Heart left ventricle (tissue), 16 donors: ENCODE data around the gene MAFF. TPM values are rescaled to one million over a fixed set of nuclear protein-coding genes. Genes with fewer than 3 reads are reported as not detected.

Source experiments
- ATAC-seq, 4 donors: fragments of 200-7000 bp; cut with Tn5 transposase; one replicate each; pipeline ENCODE4 v1.9.1; 2020 to 2022; ENCODE audit warnings: moderate library complexity in 4 of 4, mild to moderate bottlenecking in 3 of 4, moderate number of reproducible peaks in 1 of 4
- DNase-seq, 5 donors: peaks; one replicate each; pipeline ENCODE4 v3.0.0-alpha.2; 2020
- H3K27ac ChIP-seq, 12 donors: fragments of 200-600 bp; sonication (generic) in 4 of 12; one replicate each; pipeline versions ENCODE4 v1.5.0 to v1.8.0; 2016 to 2022; ENCODE audit warnings: mild to moderate bottlenecking in 2 of 12
- H3K27me3 ChIP-seq, 9 donors: fragments of 200-600 bp; sonication (generic) in 2 of 9; one replicate each; pipeline versions ENCODE4 v1.5.1 to v1.8.0; 2016 to 2022; ENCODE audit warnings: mild to moderate bottlenecking in 3 of 9
- H3K36me3 ChIP-seq, 9 donors: fragments of 200-600 bp; sonication (generic) in 2 of 9; one replicate each; pipeline versions ENCODE4 v1.5.0 to v1.8.0; 2018 to 2022; ENCODE audit warnings: mild to moderate bottlenecking in 2 of 9
- H3K4me1 ChIP-seq, 12 donors: fragments of 200-600 bp; sonication (generic) in 4 of 12; one replicate each; pipeline versions ENCODE4 v1.5.0 to v1.8.0; 2016 to 2022; ENCODE audit warnings: mild to moderate bottlenecking in 3 of 12
- H3K4me3 ChIP-seq, 12 donors: fragments of 200-600 bp; sonication (generic) in 4 of 12; one replicate each; pipeline versions ENCODE4 v1.5.0 to v1.8.0; 2017 to 2022; ENCODE audit warnings: mild to moderate bottlenecking in 9 of 12, moderate library complexity in 4 of 12
- H3K9me3 ChIP-seq, 12 donors: fragments of 200-600 bp; sonication (generic) in 4 of 12; one replicate each; pipeline versions ENCODE4 v1.5.0 to v1.8.0; 2016 to 2022; ENCODE audit warnings: mild to moderate bottlenecking in 1 of 12
- CTCF ChIP-seq, 12 donors: fragments of 200-600 bp; sonication (generic) in 4 of 12; IDR thresholded peaks; one replicate each; pipeline versions ENCODE4 v1.5.0 to v1.8.0; 2018 to 2022; ENCODE audit warnings: antibody characterized with exemption in 12 of 12, mild to moderate bottlenecking in 5 of 12
- POLR2A ChIP-seq, 2 donors: fragments of 450-650 bp; IDR thresholded peaks; one replicate each; pipeline ENCODE4 v1.6.1; 2017; ENCODE audit warnings: antibody characterized with exemption in 2 of 2, mild to moderate bottlenecking in 2 of 2, moderate library complexity in 2 of 2
- WGBS, 4 donors: extraction: QIAGEN DNeasy Blood & Tissue Kit in 2 of 4; methylation state at CpG; one replicate each; pipeline versions ENCODE4 v1.1.5 to v1.1.7; 2013 to 2018; 5-methylcytosine and 5-hydroxymethylcytosine counted together
- intact Hi-C, 10 donors: fragments of 100-400 bp; cut with DNase I; formaldehyde crosslinking; loops; one replicate each; pipeline versions ENCODE4 v1.11.1 to v1.14.2; 2022
- polyA plus RNA-seq, 2 donors: library from polyadenylated mRNA; stranded (reverse); fragments of 200-250 nt; gene quantifications; one replicate each; pipeline ENCODE4 v1.2.3, GENCODE V29; 2013
- total RNA-seq, 9 donors: library from RNA; depleted of rRNA in 2 of 9; stranded (reverse); fragments of >200 nt in 2 of 9; fragmentation: NEBNext Ultra II Directional in 3 of 9; extraction: Animal tissue kit (Norgen Biotek cat#: 25700) in 3 of 9; gene quantifications; one replicate each; pipeline versions ENCODE4 v1.1.0 to v1.2.4, GENCODE V29; 2016 to 2023
- donor health status: ischemic (EF 13 %, LVEDD 7.1; RV severe dilation, severe dysfunction).
- donor health status: healthy with polysubstance abuse.
- donor health status: DM: no; HTN: yes; CAD: no.
- donor health status: DM: no; HTN: no; CAD: no.
- donor health status: ischemic (EF 25% LVEDD 6.9; RV normal size, moderate dysfunction).
- donor health status: ischemic (EF 25% LVEDD 5.7; RV mildly dilated, moderate dysfunction).
- donor health status: healthy.
- donor health status: DM: yes; HTN: yes; CAD: no.
- donor health status: ischemic (EF 35%, LVEDD 5.7; RV mildly dilated, moderate dysfunction).
- donor health status: nonischemic (EF 11% LVEDD 7.7; RV severe dilation, severe dysfunction).
- donor health status: DM: yes; HTN: yes; CAD: no.
- donor health status: PGD.
- donor health status: ischemic (EF 29% LVEDD 5.4; RV normal size, mild dysfunction).
- donor health status: nonischemic (EF 23%, LVEDD 6.1; RV moderate dilation, normal function).

Gene MAFF
- total and polyA plus RNA-seq, 11 donors = 1.9 to 36.0 (median 4.7) TPM

GRCh38 chr22:38184788-38185187, 17.0 kb upstream of the MAFF start:
- Histone ChIP-seq H3K36me3 (no peaks in the 10 kb centered on the region), H3K27me3 (no peaks in the 10 kb centered on the region), H3K9me3 (no peaks in the 10 kb centered on the region), H3K4me1 (peaks cover 0 to 23% (median 11%) of the 10 kb centered on the region in 12 donors), H3K27ac (no peak overlapping the region), H3K4me3 (no peak overlapping the region)
- TF ChIP-seq CTCF (IDR thresholded peaks at IDR 0.05) (no peak), POLR2A (IDR thresholded peaks at IDR 0.05) (no peak)
- WGBS, 4 donors = 73 to 80% (median 76%) methylated on average over 7 of the region's 7 CpGs
- intact Hi-C loops = no loop called here
- DNase-seq (no peak), ATAC-seq (no peak)

GRCh38 chr22:38186429-38186828, 15.4 kb upstream of the MAFF start:
- Histone ChIP-seq H3K27ac (no peak overlapping the region), H3K36me3 (no peaks in the 10 kb centered on the region), H3K4me1 (peaks cover 0 to 9% (median 0%) of the 10 kb centered on the region in 12 donors), H3K9me3 (no peaks in the 10 kb centered on the region), H3K4me3 (no peak overlapping the region), H3K27me3 (no peaks in the 10 kb centered on the region)
- ATAC-seq (no peak), DNase-seq (no peak)
- WGBS, 4 donors = 47 to 61% (median 53%) methylated on average over 5 of the region's 5 CpGs
- TF ChIP-seq CTCF (IDR thresholded peaks at IDR 0.05) (no peak), POLR2A (IDR thresholded peaks at IDR 0.05) (no peak)
- intact Hi-C loops = no loop called here

- ATAC-seq (no peak), DNase-seq (no peak)
- 71 to 77% (median 75%) methylated on average over 10 of the region's 10 CpGs for WGBS, 4 donors
- Histone ChIP-seq H3K27ac (no peak overlapping the region), H3K36me3 (no peaks in the 10 kb centered on the region), H3K4me1 (peaks cover 0 to 1% (median 0%) of the 10 kb centered on the region in 12 donors), H3K9me3 (no peaks in the 10 kb centered on the region), H3K27me3 (no peaks in the 10 kb centered on the region), H3K4me3 (no peak overlapping the region)
- TF ChIP-seq CTCF (IDR thresholded peaks at IDR 0.05) (no peak), POLR2A (IDR thresholded peaks at IDR 0.05) (no peak)
- intact Hi-C loops = no loop called here
Observed at GRCh38 chr22:38187413-38188212, 14.2 kb upstream of the MAFF start.

GRCh38 chr22:38189104-38189503, 12.7 kb upstream of the MAFF start:
- H3K4me3 ChIP-seq = no peak overlapping the region
- peaks cover 0 to 7% (median 2%) of the 10 kb centered on the region in 12 donors for H3K4me1 ChIP-seq
- 74 to 88% (median 79%) methylated on average over 3 of the region's 3 CpGs for WGBS, 4 donors
- no peaks in the 10 kb centered on the region for H3K27me3 ChIP-seq
- no peaks in the 10 kb centered on the region for H3K36me3 ChIP-seq
- no peak for TF ChIP-seq CTCF (IDR thresholded peaks at IDR 0.05)
- TF ChIP-seq POLR2A (IDR thresholded peaks at IDR 0.05) = no peak
- H3K9me3 ChIP-seq = no peaks in the 10 kb centered on the region
- ATAC-seq = no peak
- intact Hi-C loops = no loop called here
- DNase-seq = no peak
- no peak overlapping the region for H3K27ac ChIP-seq
